Activated B cell treated with CpG ODN at 0.5 μM for 24 hours (primary cell): Measurements from ENCODE around the gene SPIRE2. TPM values are rescaled to one million over a fixed set of nuclear protein-coding genes. Genes with fewer than 3 reads are reported as not detected.

Source experiments
- ATAC-seq: fragments of 200-7000 bp; cut with Tn5 transposase; one replicate; pipeline ENCODE4 v1.10.0; 2021; ENCODE audit warnings: low read depth, mild to moderate bottlenecking, moderate library complexity
- CTCF ChIA-PET: fragments of 350-600 bp; sonication (Branson Sonifier 250); formaldehyde crosslinking; loops from one replicate; lab custom pipeline; 2021; ENCODE audit warnings: antibody characterized with exemption; lab: Charles Lee
- POLR2A ChIA-PET: fragments of 350-600 bp; sonication (Branson Sonifier 250); formaldehyde crosslinking; loops from one replicate; lab custom pipeline; 2021; ENCODE audit warnings: antibody characterized with exemption; lab: Charles Lee
- DNase-seq: peaks from one replicate; pipeline ENCODE4 v3.0.0; 2022
- H3K27ac Mint-ChIP-seq: one replicate; pipeline ENCODE4 v1.8.0; 2020; ENCODE audit warnings: mixed read lengths
- H3K27me3 Mint-ChIP-seq: one replicate; pipeline ENCODE4 v1.8.0; 2021; ENCODE audit warnings: mixed read lengths
- H3K36me3 Mint-ChIP-seq: one replicate; pipeline ENCODE4 v1.8.0; 2021; ENCODE audit warnings: low read depth, mixed read lengths
- H3K4me1 Mint-ChIP-seq: one replicate; pipeline ENCODE4 v1.8.0; 2021; ENCODE audit warnings: mixed read lengths
- H3K4me3 Mint-ChIP-seq: one replicate; pipeline ENCODE4 v1.8.0; 2020; ENCODE audit warnings: mild to moderate bottlenecking, mixed read lengths
- H3K9me3 Mint-ChIP-seq: one replicate; pipeline ENCODE4 v1.8.0; 2020; ENCODE audit warnings: mixed read lengths
- intact Hi-C: fragments of 100-400 bp; cut with micrococcal nuclease; formaldehyde crosslinking; loops from one replicate; pipeline ENCODE4 v1.15.1; 2024
- total RNA-seq: library from RNA; stranded (reverse); gene quantifications from 2 replicates; pipeline ENCODE4 v1.2.3, GENCODE V29; 2022
- TF ChIP-seq, protein P1 (sequence below): fragments of 200-600 bp; IDR thresholded peaks from one replicate; pipeline ENCODE4 v1.8.0; 2022; ENCODE audit warnings: antibody characterized with exemption, mild to moderate bottlenecking

Gene SPIRE2
- total RNA-seq, 1 donor from 2014 or later, result 1.2 TPM

DNA sequence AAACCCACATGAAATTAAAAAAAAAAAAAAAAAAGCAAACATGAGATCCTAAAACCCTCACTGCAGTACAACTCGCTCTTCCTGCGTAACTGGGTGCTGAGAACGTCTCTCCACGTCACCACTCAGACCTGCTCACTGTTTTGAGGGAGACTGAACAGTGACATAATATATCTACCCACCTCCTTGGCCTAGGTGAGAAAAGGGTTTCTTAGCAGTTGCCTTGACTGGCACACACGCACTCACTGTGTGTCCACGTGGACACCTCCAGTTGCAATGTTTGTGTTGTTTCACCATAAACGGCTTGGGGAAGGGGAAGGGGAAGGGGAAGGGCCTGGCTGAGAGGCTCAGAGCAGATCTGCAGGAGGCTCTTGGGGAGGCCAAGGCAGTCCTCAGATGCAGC is 43.9 kb upstream of the SPIRE2 start:
- H3K4me3 Mint-ChIP-seq, result no peak overlapping the region
- CTCF ChIA-PET, result no interaction called here
- peaks cover 3% of the 10 kb centered on the region for H3K36me3 Mint-ChIP-seq
- no peak for DNase-seq
- intact Hi-C loops, result no loop called here
- H3K9me3 Mint-ChIP-seq, result no peaks in the 10 kb centered on the region
- no peaks in the 10 kb centered on the region for H3K27me3 Mint-ChIP-seq
- no peaks in the 10 kb centered on the region for H3K4me1 Mint-ChIP-seq
- POLR2A ChIA-PET, result no interaction called here
- no peak overlapping the region for H3K27ac Mint-ChIP-seq
- TF ChIP-seq, protein P1, sequence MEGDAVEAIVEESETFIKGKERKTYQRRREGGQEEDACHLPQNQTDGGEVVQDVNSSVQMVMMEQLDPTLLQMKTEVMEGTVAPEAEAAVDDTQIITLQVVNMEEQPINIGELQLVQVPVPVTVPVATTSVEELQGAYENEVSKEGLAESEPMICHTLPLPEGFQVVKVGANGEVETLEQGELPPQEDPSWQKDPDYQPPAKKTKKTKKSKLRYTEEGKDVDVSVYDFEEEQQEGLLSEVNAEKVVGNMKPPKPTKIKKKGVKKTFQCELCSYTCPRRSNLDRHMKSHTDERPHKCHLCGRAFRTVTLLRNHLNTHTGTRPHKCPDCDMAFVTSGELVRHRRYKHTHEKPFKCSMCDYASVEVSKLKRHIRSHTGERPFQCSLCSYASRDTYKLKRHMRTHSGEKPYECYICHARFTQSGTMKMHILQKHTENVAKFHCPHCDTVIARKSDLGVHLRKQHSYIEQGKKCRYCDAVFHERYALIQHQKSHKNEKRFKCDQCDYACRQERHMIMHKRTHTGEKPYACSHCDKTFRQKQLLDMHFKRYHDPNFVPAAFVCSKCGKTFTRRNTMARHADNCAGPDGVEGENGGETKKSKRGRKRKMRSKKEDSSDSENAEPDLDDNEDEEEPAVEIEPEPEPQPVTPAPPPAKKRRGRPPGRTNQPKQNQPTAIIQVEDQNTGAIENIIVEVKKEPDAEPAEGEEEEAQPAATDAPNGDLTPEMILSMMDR, result no peak
- ATAC-seq, result no peak

DNA sequence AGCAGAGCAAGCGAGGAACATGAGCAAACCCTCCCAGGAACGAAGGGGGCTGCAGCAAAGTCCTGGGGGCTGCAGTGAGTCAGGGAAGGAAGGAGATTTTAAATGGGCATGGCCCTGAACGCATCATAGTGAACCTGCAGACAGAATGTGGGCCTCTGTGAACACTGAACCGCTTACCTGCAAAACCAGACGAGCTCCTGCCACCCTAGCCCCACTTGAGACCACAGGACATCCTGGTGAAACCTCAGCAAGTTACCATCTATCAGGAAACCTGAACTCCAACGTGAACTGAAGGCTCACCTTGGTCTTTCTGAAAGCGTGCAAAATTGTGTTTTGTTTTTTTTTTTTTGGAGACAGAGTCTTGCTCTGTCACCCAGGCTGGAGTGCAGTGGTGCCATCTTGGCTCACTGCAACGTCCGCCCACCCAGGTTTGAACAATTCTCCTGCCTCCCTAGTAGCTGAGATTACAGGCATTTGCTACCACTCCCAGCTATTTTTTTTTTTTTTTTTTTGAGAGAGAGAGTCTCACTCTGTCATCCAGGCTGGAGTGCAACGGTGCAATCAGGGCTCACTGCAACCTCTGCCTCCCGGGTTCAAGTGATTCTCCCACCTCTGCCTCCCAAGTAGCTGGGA is 42.6 kb upstream of the SPIRE2 start:
- Mint-ChIP-seq H3K4me1 (no peaks in the 10 kb centered on the region), H3K9me3 (no peaks in the 10 kb centered on the region), H3K27ac (no peak overlapping the region), H3K27me3 (no peaks in the 10 kb centered on the region), H3K36me3 (peaks cover 3% of the 10 kb centered on the region), H3K4me3 (no peak overlapping the region)
- CTCF ChIA-PET, result interaction anchor here (1.2 kb wide), 1 partner anchor 80 kb away, joined by 4 read pairs; no protein-coding TSS in a partner anchor
- TF ChIP-seq, protein P1, result no peak
- DNase-seq (no peak), ATAC-seq (no peak)
- intact Hi-C loops, result no loop called here
- POLR2A ChIA-PET, result interaction anchor here (0.7 kb wide), 1 partner anchor 144 kb away, joined by 5 read pairs; no protein-coding TSS in a partner anchor

DNA sequence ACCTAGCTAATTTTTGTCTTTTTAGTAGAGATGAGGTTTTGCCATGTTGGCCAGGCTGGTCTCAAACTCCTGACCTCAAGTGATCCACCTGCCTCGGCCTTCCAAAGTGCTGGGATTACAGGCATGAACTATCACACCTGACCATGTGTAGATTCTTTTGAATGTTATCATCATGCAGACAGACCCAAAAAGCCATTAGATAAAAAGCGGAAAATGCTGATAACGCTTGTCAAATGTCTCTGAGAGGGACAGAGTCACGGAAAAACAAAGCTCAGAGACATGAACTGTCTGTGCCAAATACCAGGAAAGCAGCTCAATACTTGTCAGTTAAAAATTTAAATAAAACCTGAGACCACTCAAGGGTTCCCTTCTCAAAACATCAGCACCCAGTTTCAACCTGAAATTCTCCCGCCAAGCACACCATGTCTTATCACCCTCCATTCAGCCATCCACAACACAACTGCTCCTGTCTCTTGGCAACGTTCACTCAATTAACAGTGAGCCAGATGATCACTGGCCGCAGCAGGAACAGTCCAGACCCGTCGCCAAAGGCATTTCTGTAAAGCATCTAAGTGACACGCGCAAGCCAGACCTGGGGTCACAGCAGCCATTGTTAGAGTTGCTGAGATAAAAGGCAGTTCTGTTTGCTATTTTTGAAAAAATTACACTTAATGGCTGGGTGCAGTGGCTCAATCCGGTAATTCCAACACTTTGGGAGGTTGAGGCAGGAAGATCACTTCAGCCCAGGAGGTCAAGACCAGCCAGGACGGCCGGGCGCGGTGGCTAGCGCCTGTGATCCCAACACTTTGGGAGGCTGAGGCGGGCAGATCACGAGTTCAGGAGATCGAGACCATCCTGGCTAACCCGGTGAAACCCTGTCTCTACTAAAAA is 41.6 kb upstream of the SPIRE2 start:
- ChIA-PET POLR2A (no interaction called here), CTCF (interaction anchor here (1.2 kb wide), 1 partner anchor 81 kb away, joined by 4 read pairs; no protein-coding TSS in a partner anchor)
- Mint-ChIP-seq H3K9me3 (no peaks in the 10 kb centered on the region), H3K36me3 (peaks cover 3% of the 10 kb centered on the region), H3K4me1 (no peaks in the 10 kb centered on the region), H3K27ac (no peak overlapping the region), H3K4me3 (no peak overlapping the region), H3K27me3 (no peaks in the 10 kb centered on the region)
- TF ChIP-seq, protein P1, result no peak
- intact Hi-C loops, result no loop called here
- DNase-seq, result no peak
- no peak for ATAC-seq

DNA sequence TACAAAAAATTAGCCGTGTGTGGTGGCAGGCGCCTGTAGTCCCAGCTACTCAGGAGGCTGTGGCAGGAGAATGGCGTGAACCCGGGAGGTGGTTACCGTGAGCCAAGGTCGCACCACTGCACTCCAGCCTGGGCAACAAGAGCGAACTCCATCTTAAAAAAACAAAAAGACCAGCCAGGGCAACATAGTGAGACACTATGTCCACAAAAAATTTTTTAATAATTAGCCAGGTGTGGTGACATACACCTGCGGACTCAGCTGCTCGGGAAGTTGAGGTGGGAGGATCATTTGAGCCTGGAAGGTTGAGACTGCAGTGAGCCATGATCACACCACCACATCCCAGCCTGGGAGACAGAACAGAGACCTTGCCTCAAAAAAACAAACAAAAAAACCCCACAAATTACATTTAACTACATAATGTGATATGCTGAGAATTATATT is 40.9 kb upstream of the SPIRE2 start:
- no peaks in the 10 kb centered on the region for H3K27me3 Mint-ChIP-seq
- DNase-seq (no peak), ATAC-seq (no peak)
- peaks cover 3% of the 10 kb centered on the region for H3K36me3 Mint-ChIP-seq
- no peak overlapping the region for H3K4me3 Mint-ChIP-seq
- CTCF ChIA-PET, result no interaction called here
- intact Hi-C loops, result no loop called here
- POLR2A ChIA-PET, result no interaction called here
- TF ChIP-seq, protein P1, result no peak
- no peaks in the 10 kb centered on the region for H3K9me3 Mint-ChIP-seq
- H3K27ac Mint-ChIP-seq, result no peak overlapping the region
- no peaks in the 10 kb centered on the region for H3K4me1 Mint-ChIP-seq
